Astrocyte (in vitro differentiated cells and primary cell): ENCODE data around the gene C10orf105. TPM values are rescaled to one million over a fixed set of nuclear protein-coding genes. Genes with fewer than 3 reads are reported as not detected.

Source experiments
- DNase-seq: peaks from one replicate; pipeline ENCODE4 v3.0.0-alpha.2; 2010; ENCODE audit warnings: low read depth
- FAIRE-seq: peaks from 2 replicates; lab custom pipeline; 2011; peaks lifted over from hg19 to GRCh38; lab: Jason Lieb, UNC
- H2AFZ ChIP-seq: 2 replicates; pipeline ENCODE4 v1.6.0; 2012; ENCODE audit warnings: low read depth, low read length, inconsistent platforms
- H3K27ac ChIP-seq: 2 replicates; pipeline ENCODE4 v1.5.1; 2011; ENCODE audit warnings: low read depth, low read length, inconsistent platforms
- H3K27me3 ChIP-seq: 2 replicates; pipeline ENCODE4 v1.6.0; 2011; ENCODE audit warnings: low read length, inconsistent platforms; ENCODE audit not compliant: insufficient read depth
- H3K36me3 ChIP-seq: 2 replicates; pipeline ENCODE4 v1.5.1; 2011; ENCODE audit warnings: low read length, inconsistent platforms; ENCODE audit not compliant: insufficient read depth
- H3K4me1 ChIP-seq: 2 replicates; pipeline ENCODE4 v1.5.1; 2011; ENCODE audit warnings: low read length, inconsistent platforms; ENCODE audit not compliant: insufficient read depth
- H3K4me2 ChIP-seq: 2 replicates; pipeline ENCODE4 v1.6.0; 2012; ENCODE audit warnings: low read length, inconsistent platforms
- H3K4me3 ChIP-seq: 2 replicates; pipeline ENCODE4 v1.5.1; 2011; ENCODE audit warnings: low read depth, mild to moderate bottlenecking, low read length, inconsistent platforms; ENCODE audit not compliant: insufficient read depth
- H3K79me2 ChIP-seq: 2 replicates; pipeline ENCODE4 v1.6.0; 2012; ENCODE audit warnings: mild to moderate bottlenecking, low read length, inconsistent platforms; ENCODE audit not compliant: insufficient read depth
- H3K9ac ChIP-seq: 2 replicates; pipeline ENCODE4 v1.6.0; 2012; ENCODE audit warnings: mild to moderate bottlenecking, low read length, inconsistent platforms
- H3K9me3 ChIP-seq: 2 replicates; pipeline ENCODE4 v1.5.1; 2012; ENCODE audit warnings: low read depth, mild to moderate bottlenecking, low read length, inconsistent platforms; ENCODE audit not compliant: insufficient read depth
- H4K20me1 ChIP-seq: 2 replicates; pipeline ENCODE4 v1.6.0; 2012; ENCODE audit warnings: low read length, inconsistent platforms; ENCODE audit not compliant: insufficient read depth
- H3K27ac Mint-ChIP-seq: one replicate; pipeline ENCODE4 v1.8.0; 2021; ENCODE audit warnings: mild to moderate bottlenecking, mixed read lengths; ENCODE audit not compliant: unreplicated experiment
- H3K27me3 Mint-ChIP-seq: one replicate; pipeline ENCODE4 v1.8.0; 2021; ENCODE audit warnings: low read depth, mixed read lengths; ENCODE audit not compliant: unreplicated experiment
- H3K36me3 Mint-ChIP-seq: one replicate; pipeline ENCODE4 v1.8.0; 2021; ENCODE audit warnings: low read depth, mixed read lengths; ENCODE audit not compliant: unreplicated experiment
- H3K4me1 Mint-ChIP-seq: one replicate; pipeline ENCODE4 v1.8.0; 2021; ENCODE audit warnings: low read depth, mixed read lengths; ENCODE audit not compliant: unreplicated experiment
- H3K4me3 Mint-ChIP-seq: one replicate; pipeline ENCODE4 v1.8.0; 2021; ENCODE audit warnings: mild to moderate bottlenecking, moderate library complexity, mixed read lengths; ENCODE audit not compliant: unreplicated experiment
- H3K9me3 Mint-ChIP-seq: one replicate; pipeline ENCODE4 v1.8.0; 2021; ENCODE audit warnings: mild to moderate bottlenecking, mixed read lengths; ENCODE audit not compliant: unreplicated experiment
- CTCF ChIP-seq: IDR thresholded peaks from 2 replicates; pipeline ENCODE4 v1.5.1; 2011; ENCODE audit warnings: low read depth, mild to moderate bottlenecking, inconsistent platforms, low read length, moderate library complexity; ENCODE audit not compliant: insufficient read depth
- EZH2 ChIP-seq: IDR thresholded peaks from 2 replicates; pipeline ENCODE4 v1.6.1; 2012; ENCODE audit warnings: mild to moderate bottlenecking, low read length, inconsistent platforms; ENCODE audit not compliant: insufficient read depth
- total RNA-seq: library from RNA; stranded (reverse); gene quantifications from 2 replicates; pipeline ENCODE4 v1.2.1, GENCODE V29; 2021

The C10orf105 gene
- total RNA-seq, 1 donor from 2014 or later = not detected

GRCh38 chr10:71753091-71753959 lies 33.7 kb upstream of the C10orf105 start:
- H3K79me2 ChIP-seq = no peaks in the 10 kb centered on the region
- H3K9ac ChIP-seq = no peak overlapping the region
- H3K9me3 ChIP-seq = no peaks in the 10 kb centered on the region
- DNase-seq = no peak
- Mint-ChIP-seq H3K4me1 (peaks cover 4% of the 10 kb centered on the region), H3K27me3 (peaks cover 64% of the 10 kb centered on the region), H3K36me3 (no peaks in the 10 kb centered on the region), H3K27ac (no peak overlapping the region), H3K9me3 (peaks cover 1% of the 10 kb centered on the region), H3K4me3 (no peak overlapping the region)
- no peak for FAIRE-seq
- no peak overlapping the region for H3K27ac ChIP-seq
- H3K4me2 ChIP-seq = no peak overlapping the region
- no peak overlapping the region for H2AFZ ChIP-seq
- H3K4me3 ChIP-seq = no peak overlapping the region
- H3K4me1 ChIP-seq = peaks cover 3% of the 10 kb centered on the region
- TF ChIP-seq EZH2 (no peak), CTCF (no peak)
- no peaks in the 10 kb centered on the region for H4K20me1 ChIP-seq
- no peaks in the 10 kb centered on the region for H3K36me3 ChIP-seq
- H3K27me3 ChIP-seq = peaks cover 16% of the 10 kb centered on the region

GRCh38 chr10:71752391-71753090 lies 33.0 kb upstream of the C10orf105 start:
- FAIRE-seq = no peak
- H3K9me3 ChIP-seq = no peaks in the 10 kb centered on the region
- no peaks in the 10 kb centered on the region for H4K20me1 ChIP-seq
- no peak overlapping the region for H3K4me3 ChIP-seq
- H3K36me3 ChIP-seq = no peaks in the 10 kb centered on the region
- Mint-ChIP-seq H3K9me3 (peaks cover 1% of the 10 kb centered on the region), H3K36me3 (no peaks in the 10 kb centered on the region), H3K4me3 (no peak overlapping the region), H3K27ac (no peak overlapping the region), H3K27me3 (peaks cover 64% of the 10 kb centered on the region), H3K4me1 (peaks cover 3% of the 10 kb centered on the region)
- H3K9ac ChIP-seq = no peak overlapping the region
- DNase-seq = no peak
- H3K79me2 ChIP-seq = no peaks in the 10 kb centered on the region
- H2AFZ ChIP-seq = no peak overlapping the region
- TF ChIP-seq CTCF = no peak
- TF ChIP-seq EZH2 = no peak
- H3K4me1 ChIP-seq = peaks cover 3% of the 10 kb centered on the region
- H3K27ac ChIP-seq = no peak overlapping the region
- H3K4me2 ChIP-seq = no peak overlapping the region
- peaks cover 16% of the 10 kb centered on the region for H3K27me3 ChIP-seq
